ENCODE data around the gene STIMATE. TPM values are rescaled to one million over a fixed set of nuclear protein-coding genes. Genes with fewer than 3 reads are reported as not detected.
A peak's percentile ranks its signal among the peaks of the same experiment; 100 is the strongest.

Gene STIMATE
- total and polyA plus RNA-seq, 7 donors: 2.5 to 19.5 (median 11.5) TPM

- TF ChIP-seq EP300 (IDR thresholded peaks at IDR 0.05) (no peak), POLR2A (IDR thresholded peaks at IDR 0.05) (no peak), POLR2AphosphoS5 (IDR thresholded peaks at IDR 0.05) (no peak), CTCF (IDR thresholded peaks at IDR 0.05) (no peak)
- Histone ChIP-seq H3K4me3 (no peak within 1 kb of the TSS), H3K4me1 (peaks cover 0 to 29% (median 19%) of the 10 kb centered on the region in 4 donors), H3K27ac (peak within 1 kb of the TSS; percentile 3 to 61 (median 33)), H3K36me3 (no peaks in the 10 kb centered on the region), H3K27me3 (no peaks in the 10 kb centered on the region), H3K9me3 (no peaks in the 10 kb centered on the region)
- DNase-seq: no peak
- intact Hi-C loops (cut with DNase I): no loop called here
- 86 to 89% methylated on average over 16 of the region's 16 CpGs for WGBS, 2 donors
These were observed 66.7 kb downstream of the STIMATE start, which contains the start of gene ITIH4 for GRCh38 chr3:52830535-52831258. ITIH4 (minus strand) TSS chr3:52830672; CDS start chr3:52830642, 30 bp downstream.

DNA sequence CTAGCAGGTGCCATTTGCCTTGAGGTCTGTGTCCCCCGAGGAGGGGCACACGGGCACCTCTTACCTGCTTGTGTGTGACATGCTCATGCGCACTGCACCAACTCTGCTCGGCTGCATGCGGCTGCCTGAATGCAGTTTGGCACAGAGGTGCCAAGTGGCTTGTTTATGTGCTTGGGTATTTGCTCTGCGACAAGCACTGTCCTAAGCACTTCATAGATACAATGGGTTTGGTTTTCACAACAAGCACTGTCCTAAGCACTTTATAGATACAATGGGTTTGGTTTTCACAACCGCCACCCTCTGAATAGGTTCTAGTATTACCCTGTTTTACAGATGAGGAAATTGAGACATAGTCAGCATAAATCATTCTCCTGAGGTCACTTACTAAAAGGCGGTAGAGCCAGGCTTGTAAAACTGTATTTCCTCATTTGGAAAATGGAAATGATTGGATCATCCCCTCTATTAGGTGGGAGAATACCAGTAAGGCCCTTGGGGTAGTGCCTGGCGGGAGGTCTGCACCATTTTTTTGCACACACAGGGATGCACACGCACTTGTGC, 67.4 kb downstream of the STIMATE start:
- Histone ChIP-seq H3K27me3 (no peaks in the 10 kb centered on the region), H3K9me3 (no peaks in the 10 kb centered on the region), H3K27ac (no peak overlapping the region), H3K4me1 (peaks cover 0 to 22% (median 14%) of the 10 kb centered on the region in 4 donors), H3K36me3 (no peaks in the 10 kb centered on the region), H3K4me3 (no peak overlapping the region)
- WGBS, 2 donors: 84 to 90% methylated on average over 10 of the region's 10 CpGs
- TF ChIP-seq POLR2AphosphoS5 (IDR thresholded peaks at IDR 0.05): no peak
- TF ChIP-seq POLR2A (IDR thresholded peaks at IDR 0.05): no peak
- no peak for TF ChIP-seq CTCF (IDR thresholded peaks at IDR 0.05)
- no peak for TF ChIP-seq EP300 (IDR thresholded peaks at IDR 0.05)
- intact Hi-C loops (cut with DNase I): no loop called here
- DNase-seq: no peak

DNA sequence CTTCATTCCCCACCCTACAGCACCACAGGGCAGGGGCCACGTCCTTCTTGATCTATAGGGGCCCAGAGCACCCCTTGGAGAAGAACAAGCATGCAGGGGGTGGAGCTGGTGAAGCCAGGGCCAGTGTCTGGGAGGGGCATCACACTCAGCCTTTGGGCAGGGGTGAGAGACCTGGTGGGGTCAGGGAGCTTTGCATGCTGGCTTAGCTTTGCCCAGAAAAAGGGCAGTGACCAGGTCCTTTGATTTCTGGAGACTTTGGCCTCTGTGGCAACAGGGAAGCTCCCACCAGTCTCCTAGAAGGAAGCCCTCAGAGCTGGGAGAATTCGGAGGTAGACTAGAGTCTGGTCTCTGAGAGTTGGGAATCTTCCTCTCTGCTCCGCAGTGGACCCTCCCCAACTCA, 67.9 kb downstream of the STIMATE start:
- intact Hi-C loops (cut with DNase I): no loop called here
- Histone ChIP-seq H3K36me3 (no peaks in the 10 kb centered on the region), H3K4me1 (peaks cover 0 to 17% (median 11%) of the 10 kb centered on the region in 4 donors), H3K27ac (no peak overlapping the region), H3K9me3 (no peaks in the 10 kb centered on the region), H3K4me3 (no peak overlapping the region), H3K27me3 (no peaks in the 10 kb centered on the region)
- TF ChIP-seq POLR2A (IDR thresholded peaks at IDR 0.05): no peak
- TF ChIP-seq EP300 (IDR thresholded peaks at IDR 0.05): no peak
- no peak for TF ChIP-seq CTCF (IDR thresholded peaks at IDR 0.05)
- DNase-seq: no peak
- 88 to 89% methylated on average over 3 of the region's 3 CpGs for WGBS, 2 donors

DNA sequence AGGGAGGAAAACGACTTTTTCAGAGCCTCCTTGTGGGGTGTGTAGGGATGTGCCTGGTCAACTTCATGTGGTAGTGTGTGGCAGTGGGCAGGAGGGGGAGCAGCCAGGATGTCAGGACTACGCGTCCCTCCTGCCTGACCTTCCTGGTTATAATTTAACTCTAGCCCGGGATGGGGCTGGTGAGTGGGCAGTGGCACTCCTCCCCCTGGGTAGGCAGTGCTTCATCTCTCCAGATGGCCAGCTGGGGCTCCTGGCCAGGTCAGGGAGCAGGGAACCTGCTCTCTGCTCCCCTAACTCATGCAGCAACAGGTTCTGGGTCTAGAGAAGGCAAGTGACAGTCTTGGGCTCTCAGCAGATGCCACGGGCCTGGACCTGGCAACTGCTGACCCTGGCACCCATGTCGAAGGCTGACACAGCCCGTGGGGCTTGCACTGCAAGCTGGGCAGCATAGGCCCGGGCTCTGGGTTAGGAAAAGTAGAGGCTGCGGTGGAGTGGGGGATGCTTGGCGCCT, 69.4 kb downstream of the STIMATE start:
- DNase-seq: no peak
- peaks cover 0 to 13% (median 7%) of the 10 kb centered on the region in 4 donors for H3K36me3 ChIP-seq
- TF ChIP-seq POLR2A (IDR thresholded peaks at IDR 0.05) (no peak), EP300 (IDR thresholded peaks at IDR 0.05) (no peak), POLR2AphosphoS5 (IDR thresholded peaks at IDR 0.05) (no peak), CTCF (IDR thresholded peaks at IDR 0.05) (no peak)
- peaks cover 0 to 13% (median 11%) of the 10 kb centered on the region in 4 donors for H3K4me1 ChIP-seq
- H3K27me3 ChIP-seq: no peaks in the 10 kb centered on the region
- H3K4me3 ChIP-seq: no peak overlapping the region
- no peak overlapping the region for H3K27ac ChIP-seq
- 59 to 79% methylated on average over 10 of the region's 10 CpGs for WGBS, 2 donors
- H3K9me3 ChIP-seq: no peaks in the 10 kb centered on the region
- intact Hi-C loops (cut with DNase I): no loop called here
